GM21390 (cell line): ENCODE measurements around the gene ATG13.

Source experiments
- ATAC-seq: cut with Tn5 transposase; IDR thresholded peaks from one replicate; pipeline ENCODE4 v1.9.1; 2021; ENCODE audit not compliant: unreplicated experiment

Gene ATG13

GRCh38 chr11:46674463-46675287 is 57.3 kb downstream of the ATG13 start:
- no peak for ATAC-seq

GRCh38 chr11:46675288-46675851 is 58.0 kb downstream of the ATG13 start:
- ATAC-seq, result no peak

- no peak for ATAC-seq
These were observed 58.6 kb downstream of the ATG13 start for GRCh38 chr11:46675949-46676348.

GRCh38 chr11:46676436-46677158 is 59.2 kb downstream of the ATG13 start:
- no peak for ATAC-seq

GRCh38 chr11:46677169-46677568 is 59.8 kb downstream of the ATG13 start:
- no peak for ATAC-seq

GRCh38 chr11:46677991-46678740 is 60.8 kb downstream of the ATG13 start:
- ATAC-seq, result no peak

- ATAC-seq, result no peak
These were observed 61.4 kb downstream of the ATG13 start for GRCh38 chr11:46678741-46679130.

- no peak for ATAC-seq
These were observed 62.1 kb downstream of the ATG13 start for GRCh38 chr11:46679241-46680163.

- no peak for ATAC-seq
These were observed 62.9 kb downstream of the ATG13 start for GRCh38 chr11:46680164-46680760.

- no peak for ATAC-seq
These were observed 63.5 kb downstream of the ATG13 start for GRCh38 chr11:46680815-46681214.

GRCh38 chr11:46681814-46682213 is 64.5 kb downstream of the ATG13 start:
- ATAC-seq, result no peak

GRCh38 chr11:46682773-46683752 is 65.7 kb downstream of the ATG13 start:
- ATAC-seq, result no peak

- no peak for ATAC-seq
These were observed 67.0 kb downstream of the ATG13 start for GRCh38 chr11:46684367-46684766.

- ATAC-seq, result no peak
These were observed 69.8 kb downstream of the ATG13 start for GRCh38 chr11:46686886-46687795.

- no peak for ATAC-seq
These were observed 73.3 kb downstream of the ATG13 start for GRCh38 chr11:46690702-46691101.

GRCh38 chr11:46692450-46692849 is 75.1 kb downstream of the ATG13 start:
- no peak for ATAC-seq

GRCh38 chr11:46693597-46694012 is 76.3 kb downstream of the ATG13 start:
- no peak for ATAC-seq

- ATAC-seq, result no peak
These were observed 76.7 kb downstream of the ATG13 start for GRCh38 chr11:46694072-46694471.
